Thyroid gland (tissue), 4 donors: ENCODE data around the gene SRPRB. TPM values are rescaled to one million over a fixed set of nuclear protein-coding genes. Genes with fewer than 3 reads are reported as not detected.

Experiments used
- DNase-seq, 2 donors: peaks; one replicate each; pipeline ENCODE4 v3.0.0-alpha.2; 2019
- H3K27ac ChIP-seq, 3 donors: fragments of 200-600 bp; sonication (generic); 1 replicate in 2 of 3; 2 replicates in 1 of 3; pipeline ENCODE4 v1.5.1; 2016 to 2019; ENCODE audit warnings: mild to moderate bottlenecking in 1 of 3, moderate library complexity in 1 of 3
- H3K27me3 ChIP-seq: fragments of 200-600 bp; sonication (generic); one replicate; pipeline ENCODE4 v1.5.1; 2019
- H3K36me3 ChIP-seq, 2 donors: fragments of 200-600 bp; sonication (generic); one replicate each; pipeline ENCODE4 v1.5.1; 2016 to 2019
- H3K4me1 ChIP-seq, 2 donors: fragments of 200-600 bp; sonication (generic); one replicate each; pipeline ENCODE4 v1.5.1; 2017 to 2019
- H3K4me3 ChIP-seq, 3 donors: fragments of 200-600 bp; sonication (generic); replicated peaks in 1 of 3; 1 replicate in 2 of 3; 2 replicates in 1 of 3; pipeline ENCODE4 v1.5.1; 2016; ENCODE audit warnings: mild to moderate bottlenecking in 1 of 3
- H3K9me3 ChIP-seq: fragments of 200-600 bp; sonication (generic); one replicate; pipeline ENCODE4 v1.5.1; 2017
- CTCF ChIP-seq, 6 experiments: fragments of 200-600 bp in 3 of 6; fragments of 450-650 bp in 3 of 6; sonication (generic) in 3 of 6; IDR thresholded peaks; one replicate each; pipeline ENCODE4 v1.5.1; 2016 to 2019; ENCODE audit warnings: antibody characterized with exemption in 6 of 6, mild to moderate bottlenecking in 2 of 6, inconsistent platforms in 1 of 6, moderate library complexity in 1 of 6
- POLR2A ChIP-seq, 2 donors: fragments of 450-650 bp; IDR thresholded peaks; one replicate each; pipeline ENCODE4 v1.6.1; 2017; ENCODE audit warnings: antibody characterized with exemption in 2 of 2, mild to moderate bottlenecking in 2 of 2, moderate library complexity in 1 of 2
- WGBS, 2 donors: methylation state at CpG; one replicate each; pipeline ENCODE4 v1.1.5; 2017; 5-methylcytosine and 5-hydroxymethylcytosine counted together
- intact Hi-C: fragments of 100-400 bp; cut with DNase I; formaldehyde crosslinking; loops from one replicate; pipeline ENCODE4 v1.15.1; 2023
- total RNA-seq, 4 donors: library from RNA; depleted of rRNA; stranded (reverse); fragments of >200 nt; gene quantifications; one replicate each; pipeline ENCODE4 v1.2.3, GENCODE V29; 2016

SRPRB gene
- total RNA-seq, 4 donors from 2014 or later = 26.9 to 55.9 (median 45.2) TPM

GRCh38 chr3:133827684-133828083 is 22.1 kb downstream of the SRPRB start:
- H3K27ac ChIP-seq = no peak overlapping the region
- H3K9me3 ChIP-seq = no peaks in the 10 kb centered on the region
- intact Hi-C loops = no loop called here
- no peak overlapping the region for H3K4me3 ChIP-seq
- TF ChIP-seq POLR2A (IDR thresholded peaks at IDR 0.05) (no peak), CTCF (IDR thresholded peaks at IDR 0.05) (no peak)
- 82 to 96% methylated on average over 4 of the region's 4 CpGs for WGBS, 2 donors
- no peaks in the 10 kb centered on the region for H3K36me3 ChIP-seq
- DNase-seq = no peak
- no peaks in the 10 kb centered on the region for H3K4me1 ChIP-seq
- H3K27me3 ChIP-seq = no peaks in the 10 kb centered on the region

- Histone ChIP-seq H3K36me3 (no peaks in the 10 kb centered on the region), H3K4me1 (no peaks in the 10 kb centered on the region), H3K4me3 (no peak overlapping the region), H3K27me3 (no peaks in the 10 kb centered on the region), H3K27ac (no peak overlapping the region), H3K9me3 (no peaks in the 10 kb centered on the region)
- no peak for DNase-seq
- intact Hi-C loops = no loop called here
- TF ChIP-seq POLR2A (IDR thresholded peaks at IDR 0.05) (no peak), CTCF (IDR thresholded peaks at IDR 0.05) (no peak)
- WGBS, 2 donors = 68 to 80% methylated on average over 10 to 12 of the region's 12 CpGs
Observed at GRCh38 chr3:133828576-133829309, 23.1 kb downstream of the SRPRB start.

- TF ChIP-seq POLR2A (IDR thresholded peaks at IDR 0.05) = no peak
- Histone ChIP-seq H3K9me3 (no peaks in the 10 kb centered on the region), H3K4me3 (no peak overlapping the region), H3K4me1 (no peaks in the 10 kb centered on the region), H3K27ac (no peak overlapping the region), H3K27me3 (no peaks in the 10 kb centered on the region), H3K36me3 (no peaks in the 10 kb centered on the region)
- 73 to 78% methylated on average over 2 to 3 of the region's 3 CpGs for WGBS, 2 donors
- DNase-seq = no peak
- intact Hi-C loops = no loop called here
Observed at GRCh38 chr3:133829310-133829707, 23.7 kb downstream of the SRPRB start.

GRCh38 chr3:133830071-133830470 is 24.5 kb downstream of the SRPRB start:
- no peaks in the 10 kb centered on the region for H3K27me3 ChIP-seq
- H3K9me3 ChIP-seq = no peaks in the 10 kb centered on the region
- no peaks in the 10 kb centered on the region for H3K4me1 ChIP-seq
- no peak for DNase-seq
- WGBS, 2 donors = 83 to 99% methylated on average over 3 of the region's 3 CpGs
- intact Hi-C loops = no loop called here
- TF ChIP-seq POLR2A (IDR thresholded peaks at IDR 0.05) (no peak), CTCF (IDR thresholded peaks at IDR 0.05) (no peak)
- H3K4me3 ChIP-seq = no peak overlapping the region
- H3K27ac ChIP-seq = no peak overlapping the region
- no peaks in the 10 kb centered on the region for H3K36me3 ChIP-seq

GRCh38 chr3:133831966-133832801 is 26.6 kb downstream of the SRPRB start:
- TF ChIP-seq CTCF (IDR thresholded peaks at IDR 0.05) (no peak), POLR2A (IDR thresholded peaks at IDR 0.05) (no peak)
- H3K36me3 ChIP-seq = no peaks in the 10 kb centered on the region
- no peaks in the 10 kb centered on the region for H3K9me3 ChIP-seq
- H3K27ac ChIP-seq = no peak overlapping the region
- intact Hi-C loops = no loop called here
- H3K4me3 ChIP-seq = no peak overlapping the region
- no peaks in the 10 kb centered on the region for H3K4me1 ChIP-seq
- 81 to 95% methylated on average over 13 of the region's 13 CpGs for WGBS, 2 donors
- no peaks in the 10 kb centered on the region for H3K27me3 ChIP-seq
- DNase-seq = no peak
